Measurements from ENCODE around the gene EIF3A.

Gene EIF3A

DNA sequence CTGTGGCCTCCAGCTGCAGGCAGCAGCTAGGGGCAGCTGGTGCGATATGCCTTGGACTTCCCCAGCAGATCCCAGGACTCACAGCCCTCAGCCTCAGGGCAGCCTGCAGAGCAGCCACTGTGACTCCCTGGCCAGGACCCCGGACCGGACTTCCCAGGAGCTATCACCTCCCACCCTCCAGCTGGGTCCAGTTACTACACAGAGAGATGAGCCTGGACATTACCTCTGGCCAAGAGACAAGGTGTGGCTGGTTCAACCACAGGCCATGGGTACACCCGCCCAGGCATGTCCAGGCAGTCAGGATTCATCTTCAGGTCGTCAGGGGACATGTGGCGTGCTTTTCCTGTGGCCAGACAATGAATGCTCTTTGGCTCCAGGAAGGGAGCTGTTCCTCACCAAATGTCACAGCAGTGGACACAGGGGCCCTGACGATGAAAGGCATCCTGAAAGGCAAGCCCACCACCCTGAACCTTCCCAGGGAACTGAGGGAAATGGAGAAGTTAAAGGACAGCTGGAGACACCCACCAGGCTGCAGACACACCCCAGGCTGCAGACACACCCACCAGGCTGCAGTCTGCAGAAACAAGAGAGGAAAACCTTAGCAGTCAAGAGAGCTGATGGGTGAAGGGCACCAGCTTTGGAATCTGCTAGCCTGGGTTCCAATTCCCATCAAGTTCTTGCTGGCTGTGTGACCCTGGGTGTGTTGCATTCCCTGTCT is 76.9 kb downstream of the EIF3A start:
- no peak for DNase-seq

DNA sequence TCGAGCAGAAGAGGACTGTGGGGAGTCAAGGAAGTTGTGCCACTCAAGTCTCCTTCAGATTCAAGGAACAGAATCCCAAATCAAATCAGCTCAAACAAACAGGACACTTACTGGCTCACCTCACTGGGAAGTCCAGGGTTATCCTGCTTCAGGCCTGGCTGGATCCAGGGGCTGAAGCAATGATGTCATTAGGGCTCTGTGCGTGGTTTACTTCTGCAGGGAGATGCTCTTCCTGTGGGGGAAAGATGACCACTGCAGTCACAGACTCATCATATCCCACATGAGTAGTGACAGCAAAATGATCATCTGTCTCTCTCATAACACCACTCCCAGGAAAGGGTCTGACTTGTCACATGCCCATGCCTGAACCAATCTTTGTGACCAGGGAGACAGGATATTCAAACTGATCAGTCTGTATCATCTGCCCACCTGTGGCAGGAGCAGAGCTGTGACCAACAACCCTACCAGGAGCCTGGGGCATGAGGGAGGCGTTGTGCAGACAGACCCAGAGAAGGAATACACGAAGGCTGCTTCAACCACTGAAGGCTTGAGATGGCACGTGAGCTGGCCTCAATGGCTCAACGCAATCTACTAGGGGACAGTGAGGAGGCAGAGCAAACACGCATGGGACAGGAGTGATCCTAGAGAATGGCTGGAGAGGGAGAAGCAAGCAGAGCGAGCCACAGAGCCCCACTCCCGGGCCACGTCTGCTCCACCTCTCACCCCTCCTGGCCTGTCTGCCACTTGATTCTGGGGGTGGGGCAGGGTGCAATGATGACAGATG is 78.7 kb downstream of the EIF3A start:
- no peak for DNase-seq

DNA sequence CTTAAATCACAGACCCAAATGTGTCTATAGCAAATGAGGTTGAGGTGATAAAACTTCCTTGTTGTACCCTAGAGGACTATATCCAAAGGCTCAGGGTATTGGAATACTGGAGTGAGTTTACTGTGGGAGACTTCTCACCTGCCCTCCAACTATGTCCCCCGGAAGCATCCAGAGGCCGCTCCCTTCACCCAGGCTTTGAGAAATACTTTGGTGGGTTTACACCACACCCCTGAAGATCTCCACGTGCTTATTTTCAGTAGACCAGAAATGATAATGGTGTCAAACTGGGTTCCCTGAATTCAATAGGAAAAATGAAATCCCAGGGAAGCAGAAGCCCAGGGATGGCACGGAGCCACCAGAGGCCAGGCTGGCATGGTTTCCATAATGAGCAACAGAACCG is 82.4 kb downstream of the EIF3A start:
- no peak for DNase-seq

DNA sequence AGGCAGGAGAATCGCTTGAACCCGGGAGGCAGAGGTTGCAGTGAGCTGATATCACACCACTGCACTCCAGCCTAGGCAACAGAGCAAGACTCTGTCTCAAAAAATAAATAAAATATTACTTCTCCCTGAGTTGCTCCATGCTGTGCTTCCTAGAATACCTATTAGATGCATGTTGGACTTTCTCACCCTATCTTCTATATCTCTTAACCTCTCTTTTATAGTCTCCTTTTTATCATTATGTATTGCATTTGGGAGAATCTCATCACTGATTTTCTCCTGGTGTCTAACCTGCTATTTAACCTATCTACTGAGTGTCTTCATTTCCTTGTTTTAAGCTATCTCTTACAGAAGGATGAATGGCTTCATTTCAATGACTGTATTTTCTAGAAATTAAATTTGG is 83.2 kb downstream of the EIF3A start:
- no peak for DNase-seq

DNA sequence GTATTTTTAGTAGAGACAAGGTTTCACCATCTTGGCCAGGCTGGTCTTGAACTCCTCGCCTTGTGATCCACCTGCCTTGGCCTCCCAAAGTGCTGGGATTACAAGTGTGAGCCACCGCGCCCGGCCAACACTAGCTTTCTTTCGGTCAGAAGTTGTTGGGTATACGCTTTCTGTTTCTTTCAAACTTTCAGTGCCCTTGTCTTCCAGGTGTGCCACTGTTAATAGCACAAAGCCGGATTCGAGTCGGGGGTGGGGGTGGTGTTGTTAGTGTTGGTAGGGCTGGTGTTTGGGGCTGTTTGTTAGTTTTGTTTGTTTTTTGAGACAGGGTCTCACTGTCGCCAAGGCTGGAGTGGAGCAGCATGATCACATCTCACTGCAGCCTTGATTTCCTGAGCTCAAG is 84.9 kb downstream of the EIF3A start:
- DNase-seq, result no peak

DNA sequence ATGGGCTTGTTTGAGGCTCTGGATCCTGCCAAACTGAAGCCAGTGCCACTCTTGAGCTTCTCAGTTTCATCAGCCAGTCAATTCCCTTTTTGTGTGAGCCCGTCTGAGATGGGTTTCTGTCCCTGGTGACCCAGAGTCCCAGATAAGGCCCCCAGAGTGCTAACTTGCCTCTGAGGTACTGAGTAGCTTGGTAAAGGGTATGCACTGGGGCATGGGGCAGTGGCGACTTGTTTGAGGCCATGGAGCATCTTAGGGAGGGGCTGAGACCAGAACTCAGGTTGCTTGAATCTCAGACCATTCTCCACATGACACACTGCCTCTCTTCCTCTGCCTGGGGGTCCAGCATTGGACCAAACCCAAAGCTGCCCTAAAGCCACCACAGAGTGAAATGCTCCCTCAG is 86.3 kb downstream of the EIF3A start:
- no peak for DNase-seq

DNA sequence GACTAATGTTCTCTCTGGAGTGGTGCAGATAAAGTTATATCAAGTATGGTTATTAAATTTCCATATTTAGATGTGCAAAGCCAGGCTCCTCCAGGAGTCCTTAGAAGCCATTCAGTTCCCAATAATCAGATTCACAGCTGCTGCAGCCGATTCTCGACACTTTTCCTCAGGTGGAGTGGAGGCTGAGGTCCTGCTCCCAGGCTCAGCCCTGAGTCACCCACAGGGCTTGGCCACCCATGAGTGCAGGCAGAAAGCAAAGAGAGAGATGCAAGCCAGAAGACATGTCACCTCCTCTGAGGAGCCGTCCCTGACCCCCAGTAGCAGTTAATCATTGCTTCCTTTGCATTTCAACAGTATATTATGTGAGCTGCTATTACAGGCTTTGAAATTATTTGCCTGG is 87.4 kb downstream of the EIF3A start:
- no peak for DNase-seq

DNA sequence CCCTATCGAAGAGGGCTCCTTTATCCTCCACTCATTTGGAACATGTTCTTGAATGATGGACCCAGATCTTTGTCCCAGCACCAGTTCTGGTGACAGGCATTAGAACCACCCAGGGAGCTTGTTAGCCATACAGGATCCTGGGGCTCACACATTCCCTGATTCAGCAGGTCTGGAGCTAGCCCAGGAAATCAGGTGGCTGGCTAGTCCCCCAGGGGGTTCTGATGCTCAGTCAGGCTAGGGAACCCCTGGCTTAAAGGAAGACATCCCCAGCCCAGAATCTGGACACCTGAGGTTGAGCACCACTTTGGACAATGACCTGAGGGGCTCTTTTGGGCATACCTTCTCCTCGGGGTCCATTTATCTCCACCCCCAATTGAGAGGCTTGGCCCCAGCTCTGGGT is 88.1 kb downstream of the EIF3A start:
- DNase-seq, result no peak

DNA sequence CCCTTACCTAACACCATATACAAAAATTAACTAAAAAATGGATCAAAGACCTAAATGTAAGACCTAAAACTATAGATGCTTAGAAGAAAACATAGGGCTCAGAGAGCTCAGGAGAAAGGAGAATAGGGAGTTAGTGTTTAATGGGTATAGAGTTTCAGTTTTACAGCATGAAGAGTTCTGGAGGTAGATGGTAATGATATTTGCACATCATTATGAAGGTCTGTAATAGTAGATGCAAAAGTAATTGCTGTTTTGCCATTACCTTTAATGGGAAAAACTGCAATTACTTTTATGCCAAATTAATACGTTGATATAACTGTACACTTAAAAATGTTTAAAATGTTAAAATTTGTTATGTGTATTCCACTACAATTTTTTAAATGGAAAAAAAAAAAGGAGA is 90.3 kb downstream of the EIF3A start:
- DNase-seq, result peak; percentile 77

DNA sequence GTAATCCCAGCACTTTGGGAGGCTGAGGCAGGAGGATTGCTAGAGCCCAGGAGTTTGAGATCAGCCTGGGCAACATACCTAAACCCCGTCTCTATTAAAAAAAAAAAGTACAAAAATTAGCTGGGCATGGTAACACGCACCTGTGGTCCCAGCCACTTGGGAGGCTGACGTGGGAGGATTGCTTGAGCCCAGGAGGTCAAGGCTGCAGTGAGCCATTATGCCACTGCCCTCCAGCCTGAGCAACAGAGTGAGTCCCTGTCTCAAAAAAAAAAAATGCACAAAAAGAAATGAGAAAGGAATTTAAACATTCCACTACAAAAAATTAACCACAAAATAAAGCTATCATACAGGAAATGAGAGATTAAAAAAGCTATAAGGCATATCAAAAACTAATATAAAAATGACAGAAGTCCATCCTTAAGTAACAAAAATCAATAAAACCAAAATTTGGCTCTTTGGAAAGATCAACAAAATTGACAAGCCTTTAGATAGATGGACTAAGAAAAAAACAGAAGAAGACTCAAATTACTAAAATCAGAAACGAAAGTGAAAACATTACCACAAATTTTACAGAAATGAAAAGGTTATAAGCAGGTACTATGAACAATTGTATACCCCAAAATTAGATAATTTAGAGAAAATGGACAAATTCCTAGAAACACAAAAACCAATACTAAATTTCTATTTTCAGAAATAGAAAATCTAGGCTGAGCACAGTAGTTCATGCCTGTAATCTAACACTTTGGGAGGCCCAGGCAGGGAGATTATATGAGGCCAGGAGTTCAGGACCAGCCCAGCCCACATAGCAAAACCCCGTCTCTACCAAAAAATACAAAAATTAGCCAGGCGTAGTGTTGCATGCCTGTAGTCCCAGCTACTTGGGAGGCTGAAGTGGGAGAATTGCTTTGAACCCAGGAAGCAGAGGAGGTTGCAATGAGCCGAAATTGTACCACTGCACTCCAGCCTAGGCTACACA is 93.5 kb downstream of the EIF3A start:
- DNase-seq, result no peak

DNA sequence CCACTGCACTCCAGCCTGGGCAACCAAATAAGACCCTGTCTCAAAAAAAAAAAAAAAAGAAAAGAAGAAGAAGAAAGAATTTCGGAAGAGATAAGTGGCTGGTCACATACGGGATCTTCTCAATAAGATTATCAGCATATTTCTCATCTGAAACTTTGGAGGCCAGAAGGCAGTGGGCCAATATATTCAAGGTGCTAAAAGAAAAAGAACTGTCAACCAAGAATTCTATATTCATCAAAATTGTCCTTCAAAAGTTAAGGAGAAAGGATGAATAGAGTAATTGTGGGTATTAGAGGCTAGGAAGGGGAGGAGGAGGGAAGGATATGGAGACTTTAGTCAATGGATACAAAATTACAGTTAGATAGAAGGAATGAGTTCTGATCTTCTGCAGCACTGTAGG is 95.0 kb downstream of the EIF3A start:
- DNase-seq, result no peak

Data from NCI-H1436 (cell line).